Omental fat pad (tissue), 4 donors: ENCODE results near the gene LRFN2. TPM values are rescaled to one million over a fixed set of nuclear protein-coding genes. Genes with fewer than 3 reads are reported as not detected.

Source experiments
- ATAC-seq: fragments of 150-250 bp; one replicate; pipeline ENCODE4 v1.9.1; 2016; ENCODE audit warnings: mild to moderate bottlenecking, moderate library complexity; ENCODE audit not compliant: low FRiP score
- DNase-seq: peaks from one replicate; pipeline ENCODE4 v3.0.0-alpha.2; 2019; ENCODE audit warnings: low spot score
- total RNA-seq, 4 donors: library from RNA; depleted of rRNA; stranded (reverse); fragments of >200 nt; gene quantifications; one replicate each; pipeline ENCODE4 v1.1.0, GENCODE V29; 2016
- TF ChIP-seq, protein P1 (sequence below), 3 donors: fragments of 450-650 bp; IDR thresholded peaks; one replicate each; pipeline ENCODE4 v1.5.1; 2016 to 2017; ENCODE audit warnings: antibody characterized with exemption in 3 of 3, mild to moderate bottlenecking in 3 of 3, moderate library complexity in 2 of 3

The LRFN2 gene
- total RNA-seq, 4 donors from 2014 or later, result not detected

DNA sequence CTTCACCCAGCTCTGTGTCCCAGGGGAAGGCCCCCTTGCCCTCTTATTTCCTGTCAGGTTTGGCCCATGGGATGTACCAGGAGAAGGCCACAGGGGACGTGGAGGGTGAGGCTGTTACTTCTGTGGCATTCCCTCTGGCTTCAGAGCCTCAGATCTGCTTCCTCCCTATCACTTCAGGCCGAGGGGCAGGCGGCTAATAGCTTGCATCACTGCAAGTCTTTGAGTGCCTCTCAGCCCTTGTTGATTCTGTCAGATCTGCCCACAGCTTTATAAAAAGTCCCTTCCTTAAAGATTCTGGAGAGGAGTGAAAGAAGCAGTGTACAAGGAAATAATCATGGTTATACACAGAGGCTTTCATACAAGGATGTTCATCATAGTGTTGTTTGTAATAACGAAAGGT is 86.9 kb downstream of the LRFN2 start:
- ATAC-seq (no peak), DNase-seq (no peak)
- TF ChIP-seq, protein P1, sequence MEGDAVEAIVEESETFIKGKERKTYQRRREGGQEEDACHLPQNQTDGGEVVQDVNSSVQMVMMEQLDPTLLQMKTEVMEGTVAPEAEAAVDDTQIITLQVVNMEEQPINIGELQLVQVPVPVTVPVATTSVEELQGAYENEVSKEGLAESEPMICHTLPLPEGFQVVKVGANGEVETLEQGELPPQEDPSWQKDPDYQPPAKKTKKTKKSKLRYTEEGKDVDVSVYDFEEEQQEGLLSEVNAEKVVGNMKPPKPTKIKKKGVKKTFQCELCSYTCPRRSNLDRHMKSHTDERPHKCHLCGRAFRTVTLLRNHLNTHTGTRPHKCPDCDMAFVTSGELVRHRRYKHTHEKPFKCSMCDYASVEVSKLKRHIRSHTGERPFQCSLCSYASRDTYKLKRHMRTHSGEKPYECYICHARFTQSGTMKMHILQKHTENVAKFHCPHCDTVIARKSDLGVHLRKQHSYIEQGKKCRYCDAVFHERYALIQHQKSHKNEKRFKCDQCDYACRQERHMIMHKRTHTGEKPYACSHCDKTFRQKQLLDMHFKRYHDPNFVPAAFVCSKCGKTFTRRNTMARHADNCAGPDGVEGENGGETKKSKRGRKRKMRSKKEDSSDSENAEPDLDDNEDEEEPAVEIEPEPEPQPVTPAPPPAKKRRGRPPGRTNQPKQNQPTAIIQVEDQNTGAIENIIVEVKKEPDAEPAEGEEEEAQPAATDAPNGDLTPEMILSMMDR (IDR thresholded peaks at IDR 0.05), result no peak

- ATAC-seq (no peak), DNase-seq (no peak)
- TF ChIP-seq, protein P1 (IDR thresholded peaks at IDR 0.05), result no peak
Measured at GRCh38 chr6:40499215-40499614, 87.9 kb downstream of the LRFN2 start.

GRCh38 chr6:40498148-40498547 is 89.0 kb downstream of the LRFN2 start:
- ATAC-seq, result no peak

GRCh38 chr6:40492187-40492586 is 95.0 kb downstream of the LRFN2 start:
- DNase-seq, result no peak
- TF ChIP-seq, protein P1 (IDR thresholded peaks at IDR 0.05), result no peak

More at GRCh38 chr6:40498148-40498547, 89.0 kb downstream of the LRFN2 start:
- no peak for DNase-seq
- TF ChIP-seq, protein P1 (IDR thresholded peaks at IDR 0.05), result no peak

GRCh38 chr6:40490508-40490907 is 96.7 kb downstream of the LRFN2 start:
- no peak for DNase-seq
- ATAC-seq, result no peak

More at GRCh38 chr6:40492187-40492586, 95.0 kb downstream of the LRFN2 start:
- no peak for ATAC-seq

GRCh38 chr6:40489798-40490197 is 97.4 kb downstream of the LRFN2 start:
- TF ChIP-seq, protein P1 (IDR thresholded peaks at IDR 0.05), result no peak
- ATAC-seq (no peak), DNase-seq (no peak)

More at GRCh38 chr6:40490508-40490907, 96.7 kb downstream of the LRFN2 start:
- TF ChIP-seq, protein P1 (IDR thresholded peaks at IDR 0.05), result no peak

GRCh38 chr6:40486576-40486975 is 100.6 kb downstream of the LRFN2 start:
- DNase-seq, result no peak
- TF ChIP-seq, protein P1 (IDR thresholded peaks at IDR 0.05), result no peak
- ATAC-seq, result no peak
